NCI-H1417 (cell line): ENCODE results near the gene ALDH7A1.
A peak's percentile ranks its signal among the peaks of the same experiment; 100 is the strongest.

Experiments
- DNase-seq, 3 experiments: peaks; one replicate each; lab custom pipeline; 2025; lab: John Stamatoyannopoulos, UW

Gene ALDH7A1

DNA sequence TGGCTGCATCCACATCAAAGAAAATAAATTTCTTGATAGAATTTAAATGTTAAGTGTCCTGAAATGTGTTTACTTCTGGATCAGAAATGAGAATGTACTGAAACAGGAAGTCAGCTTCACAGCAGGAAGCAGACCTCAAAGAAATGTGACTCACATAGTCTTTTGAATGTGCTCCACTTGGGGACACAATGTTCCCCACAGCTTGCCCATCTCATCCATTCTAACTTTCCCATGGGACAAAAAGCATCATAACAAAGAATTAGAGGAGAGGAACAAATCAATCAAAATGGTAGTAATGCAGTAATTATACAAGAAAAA, 86.1 kb downstream of the ALDH7A1 start:
- DNase-seq = no peak

DNA sequence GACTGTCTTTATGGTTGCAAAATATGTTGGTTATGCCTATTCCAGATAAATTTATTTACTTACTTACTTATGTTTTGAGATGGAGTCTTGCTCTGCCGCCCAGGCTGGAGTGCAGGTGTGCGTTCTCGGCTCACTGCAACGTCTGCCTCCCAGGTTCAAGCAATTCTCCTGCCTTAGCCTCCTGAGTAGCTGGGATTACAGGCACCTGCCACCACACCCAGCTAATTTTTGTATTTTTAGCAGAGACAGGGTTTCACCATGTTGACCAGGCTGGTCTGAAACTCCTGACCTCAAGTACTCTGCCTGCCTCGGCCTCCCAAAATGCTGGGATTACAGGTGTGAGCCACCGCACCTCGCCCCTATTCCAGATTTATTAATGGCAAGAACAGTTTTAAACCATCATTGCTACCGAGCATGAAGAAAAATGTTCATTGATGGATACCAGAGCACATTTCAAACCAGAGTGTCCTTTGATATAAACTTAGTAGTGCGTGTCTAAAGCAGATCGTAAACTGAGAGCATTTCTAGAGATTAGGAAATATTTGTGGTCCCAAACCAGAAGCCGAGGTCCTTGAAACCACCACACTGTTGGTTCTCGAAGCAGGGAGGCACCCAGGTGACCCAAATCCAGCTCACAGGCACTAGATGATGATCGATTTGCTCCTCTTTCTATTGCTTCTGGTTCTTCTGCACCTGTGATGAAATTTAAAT, 86.6 kb downstream of the ALDH7A1 start:
- DNase-seq = no peak

DNA sequence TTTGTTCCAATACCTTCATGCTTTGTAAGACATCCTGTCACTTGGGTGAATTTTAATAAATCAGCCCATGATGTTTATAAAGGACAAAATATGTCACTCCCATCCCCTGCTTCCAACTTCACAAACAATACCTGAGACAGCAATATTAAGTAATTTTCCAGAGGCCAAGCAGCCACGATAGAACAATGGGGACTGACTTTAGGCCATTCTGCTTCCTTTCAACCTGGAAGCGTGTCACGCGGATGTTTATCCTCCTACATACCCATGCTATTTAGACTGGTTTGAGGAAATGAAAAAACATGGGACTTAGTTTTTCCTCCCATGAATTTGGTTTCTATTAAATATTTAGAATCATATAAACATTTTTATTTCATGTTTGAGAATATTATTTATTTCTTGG, 88.9 kb downstream of the ALDH7A1 start:
- no peak for DNase-seq

DNA sequence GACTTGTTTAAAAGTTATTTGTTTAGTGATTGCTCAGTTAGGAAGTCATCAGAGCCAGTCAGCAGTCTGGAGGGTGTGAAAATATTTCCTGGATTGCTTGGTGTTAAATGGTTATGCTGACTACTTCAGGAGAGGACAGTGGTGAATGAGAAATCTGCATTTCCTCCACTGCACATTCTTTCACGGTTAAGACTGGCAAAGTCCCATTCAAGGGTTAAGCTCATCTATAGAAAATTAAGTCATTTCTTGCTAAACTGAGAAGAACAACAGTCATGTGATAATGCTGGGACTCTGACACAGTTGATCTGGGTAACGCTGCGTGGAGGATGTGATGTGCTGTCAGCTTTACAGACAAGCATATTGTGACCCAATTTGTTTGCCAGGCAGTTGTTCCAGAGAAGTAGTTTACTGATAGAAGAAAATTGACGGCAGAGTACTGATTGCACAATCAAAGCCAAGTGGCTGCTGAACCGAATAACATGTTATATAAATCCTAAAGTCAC, 91.4 kb downstream of the ALDH7A1 start:
- no peak for DNase-seq

DNA sequence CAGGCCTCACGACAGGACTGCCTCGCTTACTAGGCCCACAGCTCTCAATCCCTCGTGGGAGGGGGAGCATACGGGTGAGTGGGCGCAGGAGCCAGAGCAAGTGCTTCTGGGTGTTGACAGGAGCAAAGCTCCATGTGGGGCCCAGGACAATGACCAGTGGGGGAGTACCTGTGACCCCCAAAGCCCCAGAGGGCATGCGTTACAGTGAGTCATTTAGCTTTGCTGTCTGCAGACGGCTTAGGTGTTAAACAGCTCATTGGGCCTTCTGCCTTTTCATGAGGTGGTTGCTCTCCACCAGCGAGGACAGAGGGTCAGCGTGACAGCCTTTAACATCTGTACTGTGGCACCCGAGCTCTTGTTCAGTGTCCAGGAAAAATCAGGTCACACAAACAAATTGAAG, 93.6 kb downstream of the ALDH7A1 start:
- DNase-seq = no peak

DNA sequence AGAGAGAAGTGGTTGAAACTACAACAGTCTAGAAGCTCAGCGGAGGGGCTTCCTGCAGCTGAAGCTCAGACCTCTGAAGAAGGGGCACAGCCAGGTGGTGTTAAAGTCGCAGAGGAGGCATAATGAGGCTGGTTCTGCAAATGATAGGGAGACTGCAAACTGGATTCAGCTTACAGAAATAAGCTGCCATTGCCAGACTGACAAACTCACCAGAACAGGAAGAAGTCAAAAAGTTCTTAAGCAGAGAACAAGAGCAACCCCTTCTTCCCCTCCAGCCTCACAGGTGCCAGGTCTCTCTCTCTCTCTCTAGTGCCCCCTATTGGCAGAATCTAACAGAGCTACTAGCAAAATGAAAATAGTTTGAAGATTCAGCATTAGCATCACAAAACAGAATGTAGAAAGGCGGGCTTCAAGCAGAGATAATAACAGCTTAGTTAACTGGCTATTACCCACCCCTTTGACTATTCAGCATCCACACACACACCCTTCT, 95.1 kb downstream of the ALDH7A1 start:
- DNase-seq = peak in 2 of 3 experiments; percentile 22 to 62

DNA sequence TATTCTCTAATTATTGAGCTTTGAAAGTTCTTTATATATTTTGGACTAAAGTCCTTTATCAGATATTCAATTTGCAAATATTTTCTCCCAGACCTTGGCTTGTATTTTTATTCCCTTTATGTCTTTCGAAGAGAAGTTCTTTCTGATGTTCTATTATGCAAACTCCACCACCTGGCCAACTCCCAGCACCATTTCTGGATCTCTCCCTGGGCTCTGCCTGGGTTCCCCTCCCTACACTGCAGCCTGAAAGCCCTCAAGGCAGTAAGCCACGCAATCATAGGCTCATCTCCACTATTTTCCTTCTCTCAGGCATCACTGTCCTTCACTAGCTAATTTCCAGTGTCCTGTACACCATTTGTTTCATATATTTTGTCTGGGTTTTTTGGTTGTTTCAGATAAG, 95.7 kb downstream of the ALDH7A1 start:
- no peak for DNase-seq

DNA sequence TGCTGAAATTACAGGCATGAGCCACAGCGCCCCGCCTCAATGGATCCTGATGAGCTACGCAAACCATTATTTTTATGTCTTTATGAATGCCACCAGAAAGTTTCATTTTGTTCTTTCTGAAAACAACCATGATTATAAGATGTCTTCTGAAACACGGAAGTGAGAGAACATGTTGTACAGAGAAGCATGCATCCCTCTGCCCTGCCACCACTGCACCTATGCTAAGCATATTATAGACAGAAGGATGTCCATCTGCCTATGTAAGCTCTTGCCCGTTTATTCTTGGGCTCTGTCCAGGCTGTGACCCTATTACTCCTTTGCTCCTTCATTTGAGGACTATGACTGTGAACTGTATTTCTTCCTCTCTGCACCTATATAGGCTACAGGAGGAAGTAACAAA, 97.5 kb downstream of the ALDH7A1 start:
- no peak for DNase-seq

DNA sequence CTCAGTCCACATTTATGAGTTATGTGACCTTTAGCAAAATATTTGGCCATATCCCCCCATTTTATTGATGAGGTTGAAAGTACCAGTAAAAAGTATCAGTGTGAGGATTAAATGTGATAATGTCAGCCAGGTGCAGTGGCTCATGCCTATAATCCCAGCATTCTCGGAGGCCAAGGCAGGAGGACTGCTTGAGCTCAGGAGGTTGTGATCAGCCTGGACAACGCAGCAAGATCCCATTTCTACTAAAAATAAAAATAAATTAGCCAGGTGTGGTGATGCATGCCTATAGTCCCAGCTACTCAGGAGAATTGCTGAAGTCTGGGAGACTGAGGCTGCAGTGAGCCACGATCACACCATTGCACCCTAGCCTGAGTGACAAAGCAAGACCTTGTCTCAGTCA, 100.6 kb downstream of the ALDH7A1 start:
- DNase-seq = no peak

DNA sequence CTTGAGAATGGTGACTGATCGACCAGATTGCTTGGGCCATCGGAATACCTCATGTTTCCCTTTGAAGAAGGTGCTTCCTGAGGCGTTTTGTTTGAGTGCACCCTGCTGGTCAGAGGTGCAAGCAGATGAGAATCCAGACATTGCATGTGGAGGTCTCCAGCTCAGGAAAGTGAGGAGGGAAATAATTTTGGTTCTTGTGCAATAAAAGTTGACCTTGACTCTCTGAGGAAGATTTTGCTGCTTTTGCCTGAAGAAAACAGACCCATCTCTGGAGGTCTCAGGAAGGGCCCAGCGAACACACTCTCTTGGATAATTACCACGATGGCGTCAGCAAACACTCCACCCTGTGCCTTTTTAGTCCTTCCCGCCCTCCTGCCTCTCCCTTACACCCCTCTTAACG, 102.1 kb downstream of the ALDH7A1 start:
- DNase-seq = peak; percentile 1 to 16 (median 10)

DNA sequence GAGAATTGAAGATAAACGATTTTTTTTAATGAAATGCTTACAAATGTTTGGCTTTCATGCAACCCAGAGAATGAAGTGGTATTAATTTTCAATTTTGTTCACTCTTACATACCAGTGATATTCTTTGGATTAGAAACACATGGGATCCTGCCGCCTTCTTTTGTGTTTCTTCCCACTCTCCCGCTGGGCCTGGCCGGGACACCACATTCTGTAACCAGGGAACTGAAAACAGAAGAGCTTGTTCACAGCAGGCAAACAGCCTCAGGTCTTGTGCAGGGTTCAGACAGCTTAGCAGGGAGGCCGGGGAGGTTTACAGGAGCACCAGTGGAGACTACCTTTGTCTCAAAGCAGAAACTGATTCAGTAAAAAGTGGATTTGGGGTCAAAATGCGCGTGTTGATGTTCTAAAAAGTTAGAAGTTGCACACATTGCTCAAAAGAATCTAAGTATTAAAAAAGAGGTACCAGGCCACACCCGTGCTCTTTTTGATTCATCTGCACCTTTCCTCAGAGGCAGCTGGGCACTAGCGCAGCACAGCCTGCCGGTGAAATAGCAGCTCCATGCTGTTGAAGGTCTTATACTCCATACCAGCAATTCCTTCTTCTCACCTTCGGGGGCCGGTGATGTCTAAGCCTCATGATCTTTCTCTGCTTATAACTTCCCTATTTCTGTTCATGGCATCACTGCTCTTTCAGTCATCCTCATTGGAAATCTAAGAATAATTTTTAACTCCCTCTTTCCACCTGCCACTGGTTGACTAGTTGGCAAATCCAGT, 104.7 kb downstream of the ALDH7A1 start:
- peak in 2 of 3 experiments; percentile 10 to 57 for DNase-seq

DNA sequence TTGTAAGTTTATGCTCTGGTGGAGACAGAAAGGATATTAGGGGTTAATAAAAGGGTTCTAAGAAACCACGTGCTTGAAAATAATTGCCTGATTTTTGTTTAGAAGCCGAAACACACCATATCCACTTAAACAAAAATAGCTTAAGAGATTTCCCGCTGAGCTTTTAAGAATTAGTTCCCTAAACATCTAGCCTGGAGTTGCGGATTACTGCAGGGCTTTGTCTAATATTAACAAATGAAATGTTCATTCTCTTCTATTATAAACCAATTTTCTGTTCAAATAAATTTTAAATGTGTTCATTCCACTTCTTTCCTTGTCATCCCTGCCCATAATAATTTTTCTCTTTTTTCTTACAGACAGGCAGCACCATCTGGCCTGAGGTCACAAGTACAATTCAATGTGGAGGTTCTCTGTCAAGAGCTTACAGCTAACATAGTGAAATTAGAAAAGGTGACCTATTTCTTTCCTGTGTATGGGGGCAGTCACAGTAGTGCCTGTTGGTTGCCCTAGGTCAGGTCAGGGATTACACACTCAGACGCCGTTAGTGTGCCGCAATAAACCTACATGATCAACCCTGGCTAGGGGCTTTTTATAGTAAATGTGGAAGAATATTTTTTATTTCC, 106.5 kb downstream of the ALDH7A1 start:
- DNase-seq = peak in 2 of 3 experiments; percentile 22 to 75

DNA sequence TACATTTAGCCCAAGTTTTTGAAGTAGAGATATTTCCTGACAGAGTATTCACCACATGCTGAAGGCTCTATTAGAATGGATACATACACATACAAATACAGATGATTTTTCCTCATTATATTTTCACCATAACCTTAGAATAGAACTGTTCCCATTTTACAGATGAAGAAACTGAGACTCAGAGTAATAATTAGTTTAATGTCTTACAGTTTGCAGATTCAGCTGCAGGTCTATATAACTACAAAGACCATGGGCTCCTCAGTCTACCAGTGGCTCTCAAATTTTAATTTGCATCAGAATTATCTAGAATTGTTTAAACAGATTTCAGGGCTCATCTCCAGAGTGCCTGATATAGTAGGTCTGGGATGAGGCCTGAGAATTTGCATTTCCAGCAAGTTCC, 107.4 kb downstream of the ALDH7A1 start:
- no peak for DNase-seq

DNA sequence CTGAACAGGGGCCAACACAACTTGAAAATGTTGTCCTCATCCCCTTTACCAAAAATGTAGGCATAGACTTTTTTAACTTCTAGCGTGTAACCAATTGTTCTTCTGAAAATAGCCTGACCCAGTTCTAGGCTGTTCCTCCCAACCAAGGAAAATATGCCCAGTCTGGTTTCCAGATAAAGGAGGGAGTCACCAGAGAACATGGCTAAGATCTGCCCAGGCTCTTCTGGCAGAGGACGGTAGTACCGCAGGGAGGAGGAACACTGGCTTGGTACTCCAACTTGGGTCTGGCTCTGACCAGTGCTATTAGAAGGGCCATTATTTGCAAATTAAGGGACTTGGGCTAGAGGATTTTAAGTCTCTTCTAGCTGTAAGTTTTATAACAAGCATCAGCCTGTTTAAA, 108.7 kb downstream of the ALDH7A1 start:
- DNase-seq = no peak

DNA sequence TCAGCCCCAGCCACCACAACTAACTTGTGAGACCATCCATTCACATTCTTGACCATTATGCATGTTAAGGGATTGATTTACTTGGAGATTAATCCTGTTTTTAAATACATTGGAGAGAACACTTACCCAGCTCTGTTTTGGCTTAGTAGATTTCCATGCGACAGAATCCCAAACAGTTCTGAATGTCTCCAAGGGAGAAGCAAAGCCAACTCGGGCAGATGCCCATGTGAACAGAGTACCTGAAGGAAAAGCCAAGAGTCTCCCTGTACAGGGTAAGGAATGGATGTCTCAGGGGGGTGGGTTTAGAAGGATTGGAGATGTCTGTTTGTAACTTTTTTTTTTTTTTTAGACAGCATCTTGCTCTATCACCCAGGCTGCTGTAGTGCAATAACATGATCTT, 110.8 kb downstream of the ALDH7A1 start:
- DNase-seq = no peak

DNA sequence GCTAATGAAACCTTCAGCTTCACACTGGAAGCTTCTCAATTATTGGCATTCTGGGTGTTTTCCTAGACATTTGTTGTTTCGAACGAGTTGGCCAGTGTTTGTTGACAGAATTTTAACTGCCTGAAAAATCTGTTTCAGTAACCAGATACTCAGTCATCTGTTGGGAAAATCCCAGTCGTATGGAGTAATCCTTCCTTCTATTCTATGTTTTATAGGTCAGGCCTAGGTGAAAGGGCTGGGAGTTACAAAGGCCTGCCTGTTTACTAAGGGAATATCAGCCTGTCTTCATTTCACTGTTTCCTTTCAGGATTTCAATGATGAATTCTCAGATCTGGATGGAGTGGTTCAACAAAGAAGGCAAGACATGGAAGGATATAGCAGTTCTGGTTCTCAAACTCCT, 111.9 kb downstream of the ALDH7A1 start:
- no peak for DNase-seq

DNA sequence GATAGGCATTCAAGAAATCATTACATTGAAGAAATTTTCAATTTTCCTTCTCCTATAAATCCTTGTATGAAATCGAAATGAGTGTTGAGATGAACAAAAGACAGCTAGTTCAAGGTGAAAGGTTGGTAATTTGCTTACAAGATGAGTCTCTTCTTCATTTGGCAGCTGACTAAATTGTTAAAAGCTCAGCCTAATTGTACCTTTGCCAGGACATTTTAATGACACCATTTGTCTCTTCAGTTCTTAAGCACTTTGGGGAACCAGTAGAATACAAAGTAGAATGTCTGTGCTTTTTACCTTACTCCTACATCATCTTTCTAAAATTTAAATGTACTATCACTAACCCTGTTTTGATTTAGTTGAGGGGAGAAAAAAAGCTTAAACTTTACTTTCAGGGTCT, 112.4 kb downstream of the ALDH7A1 start:
- DNase-seq = peak in 1 of 3 experiments; percentile 44

DNA sequence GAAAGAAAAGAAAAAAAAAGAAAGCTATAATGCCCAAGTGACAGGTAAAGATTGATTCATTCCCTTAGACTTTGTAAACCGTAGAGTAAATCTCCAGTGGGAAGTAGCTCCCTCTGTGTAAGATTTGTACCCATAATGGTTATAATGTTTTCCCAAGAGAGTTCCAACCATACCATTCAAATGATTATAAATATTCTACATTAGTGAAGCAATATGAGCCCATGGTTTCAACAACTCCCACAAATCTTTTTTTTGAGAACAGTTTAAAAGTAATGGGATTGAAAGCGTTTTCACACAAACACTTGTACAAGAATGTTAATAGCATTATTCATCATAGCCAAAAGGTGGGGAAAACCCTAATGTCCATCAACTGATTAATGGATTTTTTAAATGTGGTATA, 113.8 kb downstream of the ALDH7A1 start:
- no peak for DNase-seq
